ENCODE measurements around the gene CD164L2.
"Not testable (repeated sequence)": the region's sequence is repeated elsewhere in the genome, so short reads cannot be mapped to it uniquely, and the experiment has no call there.

CD164L2 gene

DNA sequence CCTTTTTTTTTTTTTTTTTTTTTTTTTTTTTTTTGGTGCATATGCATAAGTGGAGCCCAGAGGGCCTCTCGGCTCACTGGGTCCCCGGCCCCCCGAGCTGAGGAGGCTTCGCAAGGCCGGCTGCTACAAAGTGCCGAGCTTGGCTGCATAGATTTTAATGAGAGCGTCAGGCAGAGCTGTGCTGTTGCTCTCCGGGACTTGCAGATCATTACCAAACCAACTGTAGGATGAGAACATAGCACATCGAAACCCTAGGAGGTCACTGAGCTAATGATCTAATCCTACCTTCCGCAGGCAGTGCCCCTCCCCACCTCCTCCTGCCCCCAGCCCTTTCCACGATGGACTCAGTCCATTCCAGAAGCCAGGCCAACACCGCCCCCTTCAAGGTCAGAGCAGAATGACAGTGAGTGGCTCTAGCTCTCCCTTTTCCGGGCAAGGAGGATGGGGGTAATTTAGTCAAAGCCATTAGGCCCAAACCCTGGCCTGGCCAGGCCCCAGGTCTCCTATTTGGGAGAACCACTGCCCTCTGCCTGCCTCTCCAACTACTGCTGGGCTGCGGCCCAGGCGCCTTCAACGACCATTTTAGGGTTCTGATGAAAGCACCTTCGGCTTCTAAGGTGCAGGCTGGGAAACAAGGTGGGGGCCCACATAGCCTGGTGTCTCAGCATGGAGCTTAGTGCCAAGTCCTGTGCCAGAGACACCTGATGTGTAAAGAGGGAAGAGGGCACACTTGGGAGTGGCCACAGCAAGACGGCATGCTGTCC lies 22.6 kb upstream of the CD164L2 start:
- in situ Hi-C loops (cut with MboI; ENCODE audit: low sequenced_read_pairs), result not testable (repeated sequence)

- in situ Hi-C loops (cut with MboI; ENCODE audit: low sequenced_read_pairs), result no loop called here
Measured at GRCh38 chr1:27405074-27405473, 21.9 kb upstream of the CD164L2 start.

GRCh38 chr1:27403931-27404330 lies 20.8 kb upstream of the CD164L2 start:
- in situ Hi-C loops (cut with MboI; ENCODE audit: low sequenced_read_pairs), result no loop called here

DNA sequence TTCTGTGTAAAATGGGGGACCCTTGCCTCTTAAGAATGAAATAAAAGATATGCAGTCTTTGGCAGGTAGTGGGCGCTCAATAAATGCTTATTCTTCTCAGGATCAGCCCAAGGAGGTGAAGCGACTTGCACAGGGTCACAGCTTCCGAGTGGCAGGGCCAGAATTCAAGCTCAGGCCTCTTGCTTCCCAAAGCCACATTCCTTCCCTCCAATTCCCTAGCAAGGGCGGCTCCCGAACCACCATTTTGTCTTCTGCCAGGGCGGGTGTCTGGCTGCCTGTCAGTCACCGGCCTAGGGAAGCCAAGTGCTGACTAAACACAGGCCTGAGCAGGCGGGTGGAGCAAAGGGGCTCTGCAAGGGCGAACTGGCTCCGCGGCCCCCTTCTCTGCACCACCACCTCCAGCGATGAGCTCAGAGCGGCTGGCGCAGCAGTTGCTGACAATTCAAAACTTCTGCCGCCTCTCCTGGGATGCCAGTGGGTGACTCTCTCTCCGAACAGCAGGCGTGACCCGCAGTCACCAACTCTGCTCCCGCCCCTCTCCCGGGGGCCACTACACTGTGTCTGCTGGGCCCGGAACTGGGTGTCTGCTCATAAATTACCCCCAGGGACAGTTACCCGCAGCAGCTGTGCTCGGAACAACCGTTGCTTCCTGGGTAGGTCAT lies 20.1 kb upstream of the CD164L2 start:
- in situ Hi-C loops (cut with MboI; ENCODE audit: low sequenced_read_pairs), result no loop called here

DNA sequence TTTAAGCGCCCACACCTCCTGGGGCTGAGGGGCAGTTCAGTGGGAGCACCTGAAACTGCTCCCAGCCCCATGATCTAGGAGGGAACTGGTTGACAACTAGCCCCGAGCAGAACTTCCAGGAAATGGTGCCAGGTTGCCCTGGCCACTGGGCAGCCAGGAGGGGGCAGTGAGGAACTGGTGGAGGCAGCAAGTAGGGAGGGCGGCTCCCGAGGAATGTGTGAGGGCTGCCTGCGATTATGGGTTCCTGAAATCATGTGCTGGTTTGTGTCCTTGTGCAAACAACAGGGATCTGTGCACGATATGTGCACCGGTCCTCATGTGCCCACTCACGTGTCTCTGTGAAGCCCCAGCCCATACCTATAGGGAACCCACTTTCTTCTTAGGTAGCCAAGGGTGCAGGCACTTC lies 19.2 kb upstream of the CD164L2 start:
- in situ Hi-C loops (cut with MboI; ENCODE audit: low sequenced_read_pairs), result no loop called here

DNA sequence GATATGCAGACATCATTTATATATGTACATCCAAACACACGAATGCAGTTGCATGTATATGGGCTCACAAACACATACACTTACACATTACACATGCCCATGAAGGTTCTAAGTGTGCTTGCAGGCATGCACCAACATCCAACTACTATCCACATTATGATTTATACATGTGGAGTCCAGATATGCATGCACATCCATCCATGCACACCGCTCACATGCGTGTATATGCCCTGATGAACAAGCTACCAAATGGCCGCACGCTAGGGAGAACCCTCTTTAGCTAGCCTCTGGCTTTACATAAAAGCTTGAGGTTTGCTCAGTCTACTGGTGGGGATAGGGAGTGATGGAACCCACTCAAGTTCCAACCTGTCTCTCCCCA lies 17.8 kb upstream of the CD164L2 start:
- in situ Hi-C loops (cut with MboI; ENCODE audit: low sequenced_read_pairs), result no loop called here

DNA sequence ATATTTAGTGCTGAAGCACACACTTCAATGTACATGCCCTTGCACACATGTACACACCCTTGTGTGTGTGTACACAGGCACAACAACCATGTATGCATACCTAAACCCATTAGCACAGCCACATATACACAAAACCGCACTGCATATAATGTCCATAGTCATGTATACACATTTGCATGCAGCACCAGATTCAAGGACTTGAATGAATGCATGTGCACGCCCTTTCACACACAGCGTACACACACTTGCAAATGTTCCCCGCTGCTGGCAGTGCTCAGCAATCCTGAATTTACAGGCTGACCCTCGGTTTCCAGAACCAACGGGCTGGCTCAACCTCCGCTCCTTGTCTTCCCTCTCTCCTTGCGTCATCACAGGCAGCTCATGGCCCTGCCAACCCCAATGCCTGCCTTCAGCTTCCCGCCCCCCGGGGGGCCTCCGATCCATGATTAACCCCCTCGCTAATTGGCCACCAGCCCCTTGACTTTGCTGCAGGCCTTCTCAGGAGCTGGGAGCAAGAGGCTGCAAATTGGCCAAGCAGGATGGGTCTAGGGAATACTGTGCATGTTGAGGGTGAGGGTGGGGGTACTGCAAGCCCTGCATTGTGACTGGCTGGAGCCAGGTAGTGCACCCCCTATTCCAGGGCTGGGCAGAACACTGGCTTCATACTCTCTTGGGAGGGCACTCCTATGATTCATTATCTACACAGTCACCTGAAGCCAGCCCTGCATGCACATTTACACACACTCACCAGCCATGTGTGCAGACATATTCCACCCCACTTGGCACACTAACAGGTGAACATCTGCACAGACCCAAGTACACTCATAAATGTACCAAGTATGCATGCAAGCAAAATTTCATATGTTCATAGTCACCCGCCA lies 17.2 kb upstream of the CD164L2 start:
- in situ Hi-C loops (cut with MboI; ENCODE audit: low sequenced_read_pairs), result no loop called here

DNA sequence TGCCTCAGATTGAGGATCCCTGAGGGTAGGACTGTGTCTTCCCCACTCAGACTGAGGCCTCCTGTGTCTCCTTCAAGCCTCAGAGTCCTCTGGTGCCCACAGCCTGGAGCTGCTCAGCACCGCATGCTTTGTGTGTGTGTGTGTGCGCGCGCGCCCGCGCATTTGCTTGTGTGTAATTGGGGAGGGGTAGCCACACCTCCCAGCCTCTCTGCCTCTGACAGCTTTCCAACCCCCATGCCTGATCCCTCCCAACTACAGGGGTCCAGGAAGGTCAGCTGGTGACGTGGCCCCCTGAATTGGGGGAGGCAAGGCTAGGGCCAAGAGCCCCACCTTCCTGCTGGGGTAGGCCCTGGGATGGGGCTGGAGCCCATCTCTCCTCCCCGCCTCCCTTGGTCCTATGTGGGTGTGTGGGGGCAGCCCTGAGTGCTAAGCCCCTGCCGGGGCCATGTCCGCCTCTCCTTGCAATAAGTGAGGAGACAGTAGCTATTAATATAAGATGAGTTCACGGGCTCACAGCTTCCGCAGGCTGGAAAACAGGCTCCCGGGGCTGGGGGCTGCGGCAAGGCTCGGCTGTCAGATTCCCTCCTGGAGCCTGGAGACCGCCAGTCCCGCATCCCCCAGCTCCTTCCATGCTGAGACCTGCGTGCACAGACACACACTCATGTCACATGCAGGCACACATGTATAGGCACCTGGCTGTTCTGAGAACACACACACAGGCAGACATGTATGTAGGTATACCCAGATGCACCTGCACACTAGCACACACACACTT lies 16.3 kb upstream of the CD164L2 start:
- in situ Hi-C loops (cut with MboI; ENCODE audit: low sequenced_read_pairs), result loop anchor here (10.0 kb wide), 3 partner anchors 95 to 265 kb away; partner anchors contain the start of gene AHDC1

GRCh38 chr1:27398405-27399149 lies 15.4 kb upstream of the CD164L2 start:
- in situ Hi-C loops (cut with MboI; ENCODE audit: low sequenced_read_pairs), result loop anchor here (10.0 kb wide), 3 partner anchors 94 to 266 kb away; partner anchors contain the start of gene AHDC1

- in situ Hi-C loops (cut with MboI; ENCODE audit: low sequenced_read_pairs), result loop anchor here (10.0 kb wide), 3 partner anchors 93 to 267 kb away; partner anchors contain the start of gene AHDC1
Measured at GRCh38 chr1:27397749-27398148, 14.6 kb upstream of the CD164L2 start.

DNA sequence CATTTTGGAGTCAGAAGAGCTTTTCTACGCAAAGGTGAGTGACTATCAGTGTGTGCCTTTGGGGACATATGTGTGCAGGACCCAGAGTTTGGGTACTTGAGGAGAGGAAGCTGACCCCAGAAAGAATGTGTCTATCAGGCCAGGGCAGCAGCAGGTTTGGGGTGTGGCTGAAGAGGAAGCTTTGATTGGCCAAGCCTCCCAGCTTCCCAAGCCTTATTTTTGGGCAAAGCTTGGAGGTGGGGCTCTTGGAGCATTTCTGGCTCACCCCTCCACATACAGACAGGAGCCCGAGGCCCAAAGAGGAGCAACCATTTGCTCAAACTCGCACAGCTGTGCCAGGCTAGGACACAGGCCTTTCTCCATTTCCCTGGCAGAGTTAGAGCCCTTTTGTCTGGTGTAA lies 14.0 kb upstream of the CD164L2 start:
- in situ Hi-C loops (cut with MboI; ENCODE audit: low sequenced_read_pairs), result loop anchor here (10.0 kb wide), 3 partner anchors 92 to 268 kb away; partner anchors contain the start of gene AHDC1

DNA sequence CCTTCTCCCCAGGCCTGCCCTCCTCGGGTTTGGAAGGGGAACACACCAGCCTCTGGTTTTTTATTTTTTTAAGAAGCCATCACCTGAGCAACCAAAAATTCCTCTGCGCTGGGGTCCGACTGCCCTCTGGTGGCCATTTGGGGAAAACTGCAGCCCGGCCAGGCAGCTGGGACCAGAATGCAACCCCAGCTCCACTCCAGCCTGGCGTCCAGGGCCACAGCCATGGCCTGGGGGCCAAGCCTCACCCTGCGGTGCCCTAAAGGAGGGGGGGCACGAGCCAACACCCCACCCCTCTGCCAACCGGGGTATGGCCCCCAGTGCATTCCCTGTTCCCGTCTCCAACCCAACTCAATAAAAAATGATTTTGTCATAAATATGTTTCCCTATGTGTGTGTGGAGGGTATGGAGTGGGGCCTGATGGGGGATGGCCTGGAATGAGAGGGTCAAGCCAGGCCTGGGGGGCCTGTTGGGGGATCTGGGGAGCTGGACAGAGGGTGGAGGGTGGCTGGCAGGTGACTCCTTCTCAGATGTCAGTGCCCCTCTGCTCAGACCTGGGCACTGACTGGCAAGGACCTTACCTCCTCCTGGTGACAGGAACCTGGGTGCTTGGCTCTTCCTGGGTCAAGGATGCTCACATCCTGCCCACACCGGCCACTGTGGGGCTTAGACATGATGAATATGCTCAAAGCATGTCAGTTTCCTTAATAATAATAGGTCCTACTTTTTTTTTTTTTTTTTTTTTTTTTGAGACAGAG lies 12.5 kb upstream of the CD164L2 start:
- in situ Hi-C loops (cut with MboI; ENCODE audit: low sequenced_read_pairs), result loop anchor here (10.0 kb wide), 3 partner anchors 91 to 269 kb away; partner anchors contain the start of gene AHDC1

DNA sequence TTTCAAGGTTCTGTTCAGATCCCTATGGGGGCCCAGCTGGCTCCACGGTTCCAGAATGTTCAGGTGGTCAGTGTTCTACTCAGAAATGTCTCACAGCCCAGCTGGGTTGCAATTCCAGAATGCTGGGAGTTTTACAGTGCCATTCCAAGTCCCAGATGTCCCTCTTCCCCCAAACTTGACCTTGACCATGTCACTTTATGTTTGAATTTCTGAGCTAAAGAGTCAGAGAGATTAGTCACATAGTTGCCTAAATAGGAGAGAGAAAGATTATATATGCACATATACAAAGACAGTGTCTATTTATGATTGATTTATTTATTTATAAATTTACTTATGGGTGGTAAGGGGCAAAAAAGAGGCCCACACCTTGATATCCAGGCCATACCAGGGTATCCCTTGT lies 11.8 kb upstream of the CD164L2 start:
- in situ Hi-C loops (cut with MboI; ENCODE audit: low sequenced_read_pairs), result loop anchor here (10.0 kb wide), 3 partner anchors 90 to 270 kb away; partner anchors contain the start of gene AHDC1

GRCh38 chr1:27394282-27394658 lies 11.1 kb upstream of the CD164L2 start:
- in situ Hi-C loops (cut with MboI; ENCODE audit: low sequenced_read_pairs), result loop anchor here (10.0 kb wide), 3 partner anchors 89 to 271 kb away; partner anchors contain the start of gene AHDC1

DNA sequence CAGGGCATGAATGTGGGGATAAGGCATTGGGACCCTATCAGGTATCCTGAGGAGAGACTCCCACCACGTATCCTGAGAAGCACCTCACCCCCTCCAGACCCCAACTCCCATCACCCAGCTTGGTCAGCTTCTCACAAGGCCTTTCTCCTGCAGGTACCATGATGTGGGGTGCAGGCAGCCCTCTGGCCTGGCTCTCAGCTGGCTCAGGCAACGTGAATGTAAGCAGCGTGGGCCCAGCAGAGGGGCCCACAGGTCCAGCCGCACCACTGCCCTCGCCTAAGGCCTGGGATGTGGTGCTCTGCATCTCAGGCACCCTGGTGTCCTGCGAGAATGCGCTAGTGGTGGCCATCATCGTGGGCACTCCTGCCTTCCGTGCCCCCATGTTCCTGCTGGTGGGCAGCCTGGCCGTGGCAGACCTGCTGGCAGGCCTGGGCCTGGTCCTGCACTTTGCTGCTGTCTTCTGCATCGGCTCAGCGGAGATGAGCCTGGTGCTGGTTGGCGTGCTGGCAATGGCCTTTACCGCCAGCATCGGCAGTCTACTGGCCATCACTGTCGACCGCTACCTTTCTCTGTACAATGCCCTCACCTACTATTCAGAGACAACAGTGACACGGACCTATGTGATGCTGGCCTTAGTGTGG lies 10.6 kb upstream of the CD164L2 start:
- in situ Hi-C loops (cut with MboI; ENCODE audit: low sequenced_read_pairs), result loop anchor here (10.0 kb wide), 3 partner anchors 89 to 271 kb away; partner anchors contain the start of gene AHDC1

DNA sequence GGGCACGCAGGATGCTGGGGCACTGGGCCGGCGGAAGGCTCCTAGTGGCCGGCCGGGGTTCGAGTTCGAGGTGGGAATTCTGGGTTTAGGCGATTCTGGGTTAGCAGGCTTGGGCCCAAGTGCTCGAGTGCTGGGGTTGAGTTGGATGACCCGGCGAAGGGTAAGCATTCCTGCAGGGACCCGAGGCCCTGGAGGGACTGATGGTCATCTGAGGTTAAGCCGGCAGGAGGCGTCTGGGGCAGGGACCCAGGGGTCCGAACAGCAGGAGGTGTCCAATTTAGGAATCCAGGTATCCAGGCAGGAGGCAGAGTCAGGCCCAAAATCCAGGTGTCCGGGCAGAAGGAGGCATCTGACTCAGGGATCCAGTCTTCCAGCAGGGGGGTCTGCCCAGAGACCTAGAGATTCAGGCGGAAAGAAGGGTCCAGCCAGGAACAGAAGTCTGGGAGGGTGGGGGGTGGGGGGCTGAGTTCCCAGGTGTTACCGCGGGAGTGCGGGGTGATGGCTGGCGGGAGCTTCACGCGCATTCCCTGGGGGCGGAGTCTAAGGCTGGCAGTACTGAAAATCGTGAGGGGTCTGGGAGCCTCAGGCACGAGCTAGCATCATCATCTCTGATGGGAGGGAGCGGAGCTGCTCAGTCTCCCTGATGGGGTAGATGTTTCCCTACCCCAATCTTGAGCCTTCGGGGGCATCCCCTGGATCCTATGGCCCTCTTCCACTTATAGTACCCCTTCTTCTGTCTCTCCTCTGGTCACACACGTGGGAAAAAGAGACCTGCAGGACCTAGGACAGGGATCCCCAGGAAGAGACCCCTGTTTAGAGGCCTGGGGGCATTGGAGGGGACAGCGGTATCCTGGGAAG lies 9.9 kb upstream of the CD164L2 start:
- in situ Hi-C loops (cut with MboI; ENCODE audit: low sequenced_read_pairs), result loop anchor here (10.0 kb wide), 3 partner anchors 88 to 272 kb away; partner anchors contain the start of gene AHDC1

DNA sequence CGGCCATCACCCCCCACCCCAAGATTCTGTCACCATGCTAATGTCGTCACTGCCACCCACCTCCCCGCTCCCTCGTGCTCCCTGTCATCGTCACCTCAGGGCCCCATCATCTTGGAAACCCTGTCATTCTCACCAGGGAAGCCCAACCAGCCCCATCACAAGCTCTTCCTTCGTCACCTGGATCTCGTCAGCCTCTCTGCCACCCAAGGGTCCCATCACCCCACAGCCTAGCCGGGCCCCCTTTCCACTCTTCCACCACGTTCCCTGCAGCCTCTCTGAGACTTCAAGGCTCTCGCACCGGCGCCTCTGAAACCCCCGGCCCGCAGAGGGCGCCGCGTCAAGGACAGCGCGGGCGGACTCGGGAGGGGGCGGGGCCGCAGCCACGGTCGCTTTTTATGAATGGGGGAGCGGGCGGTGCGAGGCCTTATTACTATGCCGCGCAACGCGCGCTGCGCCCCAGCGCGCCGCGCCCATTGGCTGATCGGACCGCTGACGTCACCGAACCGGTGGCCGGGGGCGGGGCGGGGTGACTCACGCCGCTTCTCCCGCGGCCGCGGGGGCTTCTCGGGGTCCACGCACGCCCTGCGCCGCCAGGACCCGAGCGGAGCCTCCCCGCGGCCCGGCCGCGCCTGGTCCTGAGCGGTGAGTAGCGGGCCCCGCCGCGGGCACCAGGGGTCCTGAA lies 9.1 kb upstream of the CD164L2 start, which contains the start of gene GPR3:
GPR3 (plus strand) TSS at position 527 of the 682 bp plus-strand sequence. CDS start 1,177 bp downstream, outside the sequence.
- in situ Hi-C loops (cut with MboI; ENCODE audit: low sequenced_read_pairs), result loop anchor here (10.0 kb wide), 3 partner anchors 87 to 273 kb away; partner anchors contain the start of gene AHDC1

All from HL-60/S4 treated with retinoic acid at 250 ng/mL for 4 days and 3 days (cell line).